Astrocyte of the cerebellum (primary cell): ENCODE measurements around the gene DENND6B.

Experiments
- DNase-seq: peaks from one replicate; pipeline ENCODE4 v3.0.0-alpha.2; 2011; ENCODE audit warnings: low read depth
- H3K4me3 ChIP-seq: 2 replicates; pipeline ENCODE4 v1.5.1; 2011; ENCODE audit warnings: mild to moderate bottlenecking, low read depth, low read length, moderate library complexity
- in situ Hi-C: cut with HindIII; loops from 2 replicates; pipeline ENCODE4 v1.10.0; 2017; ENCODE audit warnings: low sequenced_read_pairs
- TF ChIP-seq, protein P1 (sequence below): IDR thresholded peaks from 2 replicates; pipeline ENCODE4 v1.5.1; 2012; ENCODE audit warnings: low read length, low read depth, moderate library complexity, mild to moderate bottlenecking; ENCODE audit errors: missing control alignments

DENND6B gene

DNA sequence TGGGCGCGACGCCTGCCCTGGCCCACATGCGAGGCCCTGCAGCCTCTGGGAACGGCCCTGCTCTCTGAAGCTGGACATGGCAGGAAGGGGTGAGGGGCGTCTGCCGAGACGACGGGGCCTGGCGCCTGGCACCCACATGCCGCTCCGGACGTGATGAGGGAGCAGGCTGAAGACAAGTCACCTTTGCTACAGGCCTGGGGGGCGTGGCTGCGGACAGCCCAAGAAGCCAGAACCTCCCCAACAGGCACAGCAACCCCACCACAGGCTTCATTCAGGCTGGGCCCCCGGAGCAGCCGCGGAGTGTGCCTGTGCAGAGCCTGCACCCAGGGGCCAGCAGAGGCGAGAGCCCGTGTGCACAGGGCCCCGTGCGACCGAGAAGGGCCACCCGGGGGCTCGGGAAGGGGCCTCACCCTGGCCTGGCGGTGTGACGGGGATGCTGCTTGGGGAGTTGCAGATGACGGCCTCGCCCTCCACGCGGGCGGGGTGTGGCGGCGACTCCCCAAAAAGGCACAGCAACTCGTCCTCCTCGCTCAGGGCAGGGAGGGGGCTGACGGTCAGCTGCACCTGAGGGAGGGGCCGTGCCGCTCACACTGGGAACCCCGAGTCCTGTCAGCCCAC lies 40.0 kb downstream of the DENND6B start:
- no peak overlapping the region for H3K4me3 ChIP-seq
- TF ChIP-seq, protein P1, sequence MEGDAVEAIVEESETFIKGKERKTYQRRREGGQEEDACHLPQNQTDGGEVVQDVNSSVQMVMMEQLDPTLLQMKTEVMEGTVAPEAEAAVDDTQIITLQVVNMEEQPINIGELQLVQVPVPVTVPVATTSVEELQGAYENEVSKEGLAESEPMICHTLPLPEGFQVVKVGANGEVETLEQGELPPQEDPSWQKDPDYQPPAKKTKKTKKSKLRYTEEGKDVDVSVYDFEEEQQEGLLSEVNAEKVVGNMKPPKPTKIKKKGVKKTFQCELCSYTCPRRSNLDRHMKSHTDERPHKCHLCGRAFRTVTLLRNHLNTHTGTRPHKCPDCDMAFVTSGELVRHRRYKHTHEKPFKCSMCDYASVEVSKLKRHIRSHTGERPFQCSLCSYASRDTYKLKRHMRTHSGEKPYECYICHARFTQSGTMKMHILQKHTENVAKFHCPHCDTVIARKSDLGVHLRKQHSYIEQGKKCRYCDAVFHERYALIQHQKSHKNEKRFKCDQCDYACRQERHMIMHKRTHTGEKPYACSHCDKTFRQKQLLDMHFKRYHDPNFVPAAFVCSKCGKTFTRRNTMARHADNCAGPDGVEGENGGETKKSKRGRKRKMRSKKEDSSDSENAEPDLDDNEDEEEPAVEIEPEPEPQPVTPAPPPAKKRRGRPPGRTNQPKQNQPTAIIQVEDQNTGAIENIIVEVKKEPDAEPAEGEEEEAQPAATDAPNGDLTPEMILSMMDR: no peak
- DNase-seq: no peak
- in situ Hi-C loops: no loop called here

DNA sequence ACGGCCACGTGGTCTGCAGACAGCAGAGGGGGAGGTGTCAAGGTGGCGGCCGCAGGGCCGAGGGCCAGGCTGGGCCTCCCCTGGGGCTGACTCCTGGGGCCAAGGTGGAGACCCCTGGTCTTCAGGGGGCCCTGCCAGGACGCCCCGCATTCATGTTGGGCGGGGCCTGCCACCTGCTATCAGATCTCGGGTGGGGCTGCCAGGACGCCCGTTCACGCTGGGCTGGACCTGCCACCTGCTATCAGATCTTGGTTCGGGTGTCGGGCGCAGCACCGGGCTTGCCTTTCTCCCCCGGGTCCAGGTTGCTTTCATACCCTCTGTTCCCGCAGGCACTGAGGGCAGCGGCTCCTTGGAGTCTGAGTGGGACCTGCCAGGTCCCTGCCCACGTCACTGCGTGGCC lies 40.5 kb downstream of the DENND6B start:
- no peak for DNase-seq
- in situ Hi-C loops: no loop called here
- no peak overlapping the region for H3K4me3 ChIP-seq
- TF ChIP-seq, protein P1: no peak

- H3K4me3 ChIP-seq: no peak overlapping the region
- in situ Hi-C loops: no loop called here
- no peak for DNase-seq
- TF ChIP-seq, protein P1: no peak
These were observed 41.1 kb downstream of the DENND6B start for GRCh38 chr22:50285568-50286229.

GRCh38 chr22:50284479-50284878 lies 42.3 kb downstream of the DENND6B start:
- no peak overlapping the region for H3K4me3 ChIP-seq
- TF ChIP-seq, protein P1: no peak
- no peak for DNase-seq
- in situ Hi-C loops: no loop called here

DNA sequence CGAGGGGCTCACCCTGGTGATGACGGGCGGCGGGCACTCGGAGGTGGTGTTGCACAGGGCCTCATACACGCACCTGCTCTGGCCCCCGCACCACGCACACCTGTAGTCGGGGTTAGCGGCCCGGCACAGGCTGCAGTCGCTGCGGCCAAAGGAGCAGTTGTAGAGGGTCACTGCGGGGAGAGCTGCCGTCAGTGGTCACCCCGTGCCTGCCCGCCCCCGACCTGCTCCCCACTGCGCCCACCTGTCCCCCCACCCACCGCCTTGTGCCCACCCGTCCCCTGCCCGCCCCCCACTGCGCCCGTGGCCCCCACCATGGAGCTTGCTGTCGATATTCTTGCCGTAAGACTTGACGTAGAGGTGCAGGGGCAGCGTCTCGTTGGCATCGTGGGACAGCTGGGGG lies 43.0 kb downstream of the DENND6B start:
- no peak overlapping the region for H3K4me3 ChIP-seq
- DNase-seq: no peak
- in situ Hi-C loops: no loop called here
- TF ChIP-seq, protein P1: no peak

DNA sequence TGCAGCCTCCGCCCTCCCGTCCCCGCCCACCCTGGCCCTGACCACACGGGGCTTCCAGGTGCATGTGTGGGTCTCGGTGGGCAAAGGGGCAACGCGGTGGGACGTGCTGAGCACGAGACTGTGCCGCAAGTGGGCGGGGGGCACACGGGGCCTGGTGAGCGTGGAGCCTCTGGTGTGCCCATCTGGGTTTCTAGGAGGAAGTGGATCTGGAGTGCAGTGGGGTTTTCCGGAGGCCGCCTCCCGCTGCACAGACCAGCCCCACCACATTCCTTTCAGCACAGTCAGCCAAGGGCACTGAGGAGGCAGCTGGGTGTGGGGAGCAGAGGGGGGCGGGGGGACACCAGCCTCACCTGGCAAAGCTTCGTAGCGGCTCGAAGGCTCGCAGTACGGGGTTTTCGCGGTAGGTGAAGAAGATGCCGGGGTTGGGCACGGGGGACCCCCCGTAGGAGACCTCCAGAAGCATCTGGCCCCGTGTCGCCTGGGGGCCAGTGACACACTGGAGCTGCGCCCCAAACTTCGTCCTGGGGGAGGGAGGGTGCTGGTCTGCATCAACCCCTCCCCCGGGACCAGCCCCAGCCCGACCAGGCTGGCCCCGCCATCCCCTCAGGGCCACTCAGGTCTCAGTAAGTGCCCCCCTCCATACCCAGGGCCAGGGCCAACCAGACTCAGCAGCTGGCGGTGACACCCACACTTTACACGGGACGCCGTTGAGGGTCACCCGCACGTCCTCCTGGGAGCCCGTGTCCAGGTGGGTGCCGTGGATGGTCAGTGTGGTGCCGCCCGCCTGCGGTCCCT lies 44.3 kb downstream of the DENND6B start:
- TF ChIP-seq, protein P1: no peak
- peak; percentile 45 for DNase-seq
- H3K4me3 ChIP-seq: no peak overlapping the region
- in situ Hi-C loops: no loop called here
